ENCODE data around the gene AQP2.

Gene AQP2

GRCh38 chr12:49969651-49970429 lies 19.3 kb downstream of the AQP2 start:
- peaks cover 7% of the 10 kb centered on the region for H3K4me1 ChIP-seq (ENCODE audit: low read depth, poor library complexity, severe bottlenecking)

GRCh38 chr12:49970658-49971057 lies 20.1 kb downstream of the AQP2 start:
- Histone ChIP-seq H3K27me3 (ENCODE audit: insufficient read depth, low read depth) (peaks cover 58% of the 10 kb centered on the region), H2AFZ (ENCODE audit: low read depth) (no peak overlapping the region), H3K9ac (no peak overlapping the region), H3K79me2 (ENCODE audit: insufficient read depth, low read depth) (no peaks in the 10 kb centered on the region), H3K4me3 (IDR thresholded peaks at IDR 0.05; ENCODE audit: insufficient read depth, low read depth, low read length) (no peak overlapping the region), H3K27ac (no peak overlapping the region), H3K4me1 (ENCODE audit: low read depth, poor library complexity, severe bottlenecking) (peaks cover 7% of the 10 kb centered on the region), H3K36me3 (ENCODE audit: insufficient read depth) (no peaks in the 10 kb centered on the region), H3K4me2 (no peak overlapping the region), H4K20me1 (ENCODE audit: insufficient read depth) (no peaks in the 10 kb centered on the region)
- no peak for TF ChIP-seq CTCF (conservative IDR thresholded peaks at IDR 0.05; ENCODE audit: low read depth, low read length)

More at GRCh38 chr12:49969651-49970429, 19.3 kb downstream of the AQP2 start:
- H3K9ac ChIP-seq: no peak overlapping the region
- H3K79me2 ChIP-seq (ENCODE audit: insufficient read depth, low read depth): no peaks in the 10 kb centered on the region
- H3K27ac ChIP-seq: no peak overlapping the region
- TF ChIP-seq CTCF (conservative IDR thresholded peaks at IDR 0.05; ENCODE audit: low read depth, low read length): no peak
- no peaks in the 10 kb centered on the region for H3K36me3 ChIP-seq (ENCODE audit: insufficient read depth)
- H4K20me1 ChIP-seq (ENCODE audit: insufficient read depth): no peaks in the 10 kb centered on the region
- no peak overlapping the region for H2AFZ ChIP-seq (ENCODE audit: low read depth)
- H3K4me2 ChIP-seq: no peak overlapping the region
- H3K27me3 ChIP-seq (ENCODE audit: insufficient read depth, low read depth): peaks cover 64% of the 10 kb centered on the region
- H3K4me3 ChIP-seq (IDR thresholded peaks at IDR 0.05; ENCODE audit: insufficient read depth, low read depth, low read length): no peak overlapping the region

GRCh38 chr12:49971141-49971540 lies 20.6 kb downstream of the AQP2 start:
- Histone ChIP-seq H2AFZ (ENCODE audit: low read depth) (no peak overlapping the region), H3K4me1 (ENCODE audit: low read depth, poor library complexity, severe bottlenecking) (peaks cover 7% of the 10 kb centered on the region), H3K27me3 (ENCODE audit: insufficient read depth, low read depth) (peaks cover 53% of the 10 kb centered on the region), H4K20me1 (ENCODE audit: insufficient read depth) (no peaks in the 10 kb centered on the region), H3K27ac (no peak overlapping the region), H3K36me3 (ENCODE audit: insufficient read depth) (no peaks in the 10 kb centered on the region), H3K4me2 (no peak overlapping the region), H3K79me2 (ENCODE audit: insufficient read depth, low read depth) (no peaks in the 10 kb centered on the region), H3K9ac (no peak overlapping the region), H3K4me3 (IDR thresholded peaks at IDR 0.05; ENCODE audit: insufficient read depth, low read depth, low read length) (no peak overlapping the region)
- no peak for TF ChIP-seq CTCF (conservative IDR thresholded peaks at IDR 0.05; ENCODE audit: low read depth, low read length)

GRCh38 chr12:49972129-49972528 lies 21.6 kb downstream of the AQP2 start:
- H3K27ac ChIP-seq: no peak overlapping the region
- no peak overlapping the region for H3K4me2 ChIP-seq
- H3K4me3 ChIP-seq (IDR thresholded peaks at IDR 0.05; ENCODE audit: insufficient read depth, low read depth, low read length): no peak overlapping the region
- TF ChIP-seq CTCF (conservative IDR thresholded peaks at IDR 0.05; ENCODE audit: low read depth, low read length): no peak
- H2AFZ ChIP-seq (ENCODE audit: low read depth): no peak overlapping the region
- peaks cover 3% of the 10 kb centered on the region for H3K4me1 ChIP-seq (ENCODE audit: low read depth, poor library complexity, severe bottlenecking)
- no peaks in the 10 kb centered on the region for H3K79me2 ChIP-seq (ENCODE audit: insufficient read depth, low read depth)
- no peaks in the 10 kb centered on the region for H3K36me3 ChIP-seq (ENCODE audit: insufficient read depth)
- no peaks in the 10 kb centered on the region for H4K20me1 ChIP-seq (ENCODE audit: insufficient read depth)
- H3K27me3 ChIP-seq (ENCODE audit: insufficient read depth, low read depth): peaks cover 48% of the 10 kb centered on the region
- no peak overlapping the region for H3K9ac ChIP-seq
